AG04450 (cell line): ENCODE measurements around the gene MON2. TPM values are rescaled to one million over a fixed set of nuclear protein-coding genes. Genes with fewer than 3 reads are reported as not detected.

Experiments used
- CTCF ChIA-PET: fragments of 300-600, 350-600 bp; formaldehyde crosslinking; extraction: SDS; loops from one replicate; lab custom pipeline; 2022; ENCODE audit warnings: antibody characterized with exemption, inconsistent platforms; lab: Charles Lee
- POLR2A ChIA-PET: fragments of 350-600 bp; formaldehyde crosslinking; extraction: SDS; loops from one replicate; lab custom pipeline; 2021; ENCODE audit warnings: antibody characterized with exemption, inconsistent platforms; lab: Yijun Ruan, JAX
- DNase-seq: peaks from one replicate; pipeline ENCODE4 v3.0.0-alpha.2; 2011; ENCODE audit warnings: low read depth, low spot score
- H3K27ac ChIP-seq: one replicate; pipeline ENCODE4 v1.5.1; 2012; ENCODE audit warnings: low read depth, low read length, control low read depth
- H3K27me3 ChIP-seq: one replicate; pipeline ENCODE4 v1.6.0; 2012; ENCODE audit warnings: low read length; ENCODE audit not compliant: control insufficient read depth, insufficient read depth
- H3K4me3 ChIP-seq: 2 replicates; pipeline ENCODE4 v1.5.1; 2011; ENCODE audit warnings: mild to moderate bottlenecking, low read depth, low read length, control low read depth
- H3K9me3 ChIP-seq: 2 replicates; pipeline ENCODE4 v1.5.1; 2012; ENCODE audit warnings: low read length; ENCODE audit not compliant: control insufficient read depth, insufficient read depth
- polyA plus RNA-seq: library from polyadenylated mRNA; depleted of rRNA; stranded (reverse); fragments of >200 nt; gene quantifications from 2 replicates; pipeline ENCODE4 v1.2.3, GENCODE V29; 2011
- TF ChIP-seq, protein P1 (sequence below): IDR thresholded peaks from 2 replicates; pipeline ENCODE4 v1.5.1; 2011; ENCODE audit warnings: low read depth, low read length, control low read depth, inconsistent platforms

The MON2 gene
- polyA plus RNA-seq, 1 experiment: 24.2 TPM

GRCh38 chr12:62606654-62607053 is 140.0 kb downstream of the MON2 start:
- TF ChIP-seq, protein P1, sequence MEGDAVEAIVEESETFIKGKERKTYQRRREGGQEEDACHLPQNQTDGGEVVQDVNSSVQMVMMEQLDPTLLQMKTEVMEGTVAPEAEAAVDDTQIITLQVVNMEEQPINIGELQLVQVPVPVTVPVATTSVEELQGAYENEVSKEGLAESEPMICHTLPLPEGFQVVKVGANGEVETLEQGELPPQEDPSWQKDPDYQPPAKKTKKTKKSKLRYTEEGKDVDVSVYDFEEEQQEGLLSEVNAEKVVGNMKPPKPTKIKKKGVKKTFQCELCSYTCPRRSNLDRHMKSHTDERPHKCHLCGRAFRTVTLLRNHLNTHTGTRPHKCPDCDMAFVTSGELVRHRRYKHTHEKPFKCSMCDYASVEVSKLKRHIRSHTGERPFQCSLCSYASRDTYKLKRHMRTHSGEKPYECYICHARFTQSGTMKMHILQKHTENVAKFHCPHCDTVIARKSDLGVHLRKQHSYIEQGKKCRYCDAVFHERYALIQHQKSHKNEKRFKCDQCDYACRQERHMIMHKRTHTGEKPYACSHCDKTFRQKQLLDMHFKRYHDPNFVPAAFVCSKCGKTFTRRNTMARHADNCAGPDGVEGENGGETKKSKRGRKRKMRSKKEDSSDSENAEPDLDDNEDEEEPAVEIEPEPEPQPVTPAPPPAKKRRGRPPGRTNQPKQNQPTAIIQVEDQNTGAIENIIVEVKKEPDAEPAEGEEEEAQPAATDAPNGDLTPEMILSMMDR: no peak
- ChIA-PET POLR2A (interaction anchor here (0.6 kb wide), 2 partner anchors 23 to 83 kb away, joined by 3 read pairs; no protein-coding TSS in a partner anchor), CTCF (interaction anchor here (1.7 to 3.1 kb wide), 5 partner anchors 9 to 193 kb away, joined by 7 to 33 read pairs (median 8); no protein-coding TSS in a partner anchor)
- H3K27ac ChIP-seq: no peak overlapping the region
- no peak for DNase-seq
- no peaks in the 10 kb centered on the region for H3K9me3 ChIP-seq
- H3K4me3 ChIP-seq: no peak overlapping the region
- H3K27me3 ChIP-seq: no peaks in the 10 kb centered on the region

- ChIA-PET CTCF (interaction anchor here (1.2 to 1.8 kb wide), 3 partner anchors 10 to 185 kb away, joined by 3 to 5 read pairs (median 4); no protein-coding TSS in a partner anchor), POLR2A (no interaction called here)
- no peaks in the 10 kb centered on the region for H3K9me3 ChIP-seq
- TF ChIP-seq, protein P1: no peak
- H3K4me3 ChIP-seq: no peak overlapping the region
- no peak overlapping the region for H3K27ac ChIP-seq
- DNase-seq: no peak
- H3K27me3 ChIP-seq: no peaks in the 10 kb centered on the region
These were observed 146.5 kb downstream of the MON2 start for GRCh38 chr12:62613081-62613480.

- TF ChIP-seq, protein P1: no peak
- Histone ChIP-seq H3K4me3 (no peak overlapping the region), H3K9me3 (no peaks in the 10 kb centered on the region; the same call in 1 of the 2 replicates), H3K27me3 (no peaks in the 10 kb centered on the region), H3K27ac (no peak overlapping the region)
- ChIA-PET CTCF (interaction anchor here (1.1 to 1.8 kb wide), 2 partner anchors 176 to 178 kb away, joined by 3 to 5 read pairs; no protein-coding TSS in a partner anchor), POLR2A (no interaction called here)
- no peak for DNase-seq
These were observed 151.7 kb downstream of the MON2 start for GRCh38 chr12:62618319-62618718.

DNA sequence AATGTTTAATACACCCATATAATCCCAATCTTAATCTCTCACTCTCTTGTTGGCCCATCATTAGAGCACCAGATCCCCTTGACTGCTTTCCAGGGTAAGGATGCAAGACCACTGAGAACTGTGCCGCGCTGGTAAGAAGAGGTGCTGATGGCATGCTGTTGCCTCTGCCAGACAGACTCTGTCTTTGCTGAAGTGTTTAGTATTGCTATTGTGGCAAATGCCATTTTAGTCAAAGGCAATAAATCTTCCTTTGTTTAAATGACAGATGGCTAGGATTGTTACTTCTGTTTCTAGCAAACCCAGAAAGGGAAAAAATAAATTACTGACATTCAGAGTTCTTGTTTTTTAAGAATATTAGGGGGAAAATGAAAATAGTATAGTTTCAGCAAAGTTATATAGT is 152.3 kb downstream of the MON2 start:
- Histone ChIP-seq H3K9me3 (no peaks in the 10 kb centered on the region; the same call in 1 of the 2 replicates), H3K27ac (no peak overlapping the region), H3K27me3 (no peaks in the 10 kb centered on the region), H3K4me3 (no peak overlapping the region)
- TF ChIP-seq, protein P1: no peak
- POLR2A ChIA-PET: no interaction called here
- CTCF ChIA-PET: interaction anchor here (1.1 to 1.8 kb wide), 2 partner anchors 175 to 178 kb away, joined by 3 to 5 read pairs; no protein-coding TSS in a partner anchor
- no peak for DNase-seq

DNA sequence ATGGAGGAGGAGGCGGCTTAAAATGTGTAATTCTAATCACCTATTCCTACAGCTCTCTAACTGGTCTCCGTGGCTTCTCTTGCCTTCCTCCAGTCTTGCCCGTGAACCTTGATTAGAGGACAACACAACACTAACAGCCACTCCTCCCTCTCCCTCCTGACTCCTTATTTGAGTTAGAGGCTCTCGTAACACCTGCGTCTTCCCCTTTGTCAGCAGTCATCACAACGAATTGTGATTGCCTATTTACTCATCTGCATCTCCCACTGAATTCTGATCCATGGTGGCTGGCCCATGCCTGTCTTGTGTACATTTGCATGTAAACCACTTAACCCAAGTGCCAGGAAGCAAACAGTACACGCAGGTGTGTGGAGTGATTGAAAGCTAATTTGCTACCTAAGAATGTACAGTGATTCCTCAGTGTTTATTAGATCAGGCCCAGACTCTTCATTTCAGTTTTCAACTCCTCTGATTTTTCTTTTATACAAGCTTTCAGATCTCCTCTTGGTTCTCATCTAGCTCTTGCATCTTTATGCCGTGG is 154.5 kb downstream of the MON2 start:
- Histone ChIP-seq H3K27me3 (no peaks in the 10 kb centered on the region), H3K27ac (no peak overlapping the region), H3K9me3 (no peaks in the 10 kb centered on the region; the same call in 1 of the 2 replicates), H3K4me3 (no peak overlapping the region)
- no peak for DNase-seq
- ChIA-PET CTCF (interaction anchor here (0.7 to 1.0 kb wide), 2 partner anchors 173 kb away, joined by 4 read pairs; no protein-coding TSS in a partner anchor), POLR2A (no interaction called here)
- TF ChIP-seq, protein P1: no peak
